HepG2 (cell line): ENCODE results near the gene ATAD2B. TPM values are rescaled to one million over a fixed set of nuclear protein-coding genes. Genes with fewer than 3 reads are reported as not detected.
A peak's percentile ranks its signal among the peaks of the same experiment; 100 is the strongest.

ENCODE experiments used
- ATAC-seq: fragments of 200-7000 bp; cut with Tn5 transposase; 3 replicates; pipeline ENCODE4 v1.9.1; 2020; ENCODE audit warnings: mild to moderate bottlenecking, moderate library complexity
- BruUV-seq: library from RNA; stranded (reverse); fragments of 400-500 nt; replicated peaks from 2 replicates; lab custom pipeline; 2021; lab: Mats Ljungman, UMichigan
- CTCF ChIA-PET: fragments of 300-600 bp; formaldehyde crosslinking; extraction: SDS; loops from one replicate; lab custom pipeline; 2021; ENCODE audit warnings: low total read pairs, inconsistent platforms, low intra/inter-chr PET ratio; lab: Yijun Ruan, JAX
- POLR2A ChIA-PET: fragments of 350-600 bp; sonication (Branson Sonifier 250); formaldehyde crosslinking; loops from one replicate; lab custom pipeline; 2020; ENCODE audit warnings: antibody characterized with exemption, inconsistent platforms; lab: Yijun Ruan, JAX
- DNase-seq: peaks from one replicate; pipeline ENCODE4 v3.0.0-alpha.2; 2015; ENCODE audit warnings: low spot score
- FAIRE-seq: peaks from 3 replicates; lab custom pipeline; 2011; peaks lifted over from hg19 to GRCh38; lab: Jason Lieb, UNC
- H2AFZ ChIP-seq: one replicate; pipeline ENCODE4 v1.6.1; 2011; ENCODE audit warnings: low read length, inconsistent platforms
- H3K27ac ChIP-seq: fragments of 300-600 bp; 3 replicates; pipeline ENCODE4 v1.8.0; 2011; ENCODE audit warnings: mixed run types, mild to moderate bottlenecking, mixed read lengths, low read length, inconsistent platforms; ENCODE audit not compliant: insufficient read depth; ENCODE audit errors: extremely low read length
- H3K27me3 ChIP-seq, 2 experiments: fragments of 200-600 bp in 1 of 2; 2 replicates in 1 of 2; 3 replicates in 1 of 2; pipeline versions ENCODE4 v1.6.0 to v1.8.0; 2011; ENCODE audit warnings: low read length in 2 of 2, mild to moderate bottlenecking in 2 of 2, moderate library complexity in 2 of 2, inconsistent platforms in 1 of 2; ENCODE audit not compliant: insufficient read depth in 2 of 2, control insufficient read depth in 1 of 2
- H3K36me3 ChIP-seq, 2 experiments: fragments of 200-600 bp in 1 of 2; replicated peaks in 1 of 2; 2 replicates in 1 of 2; 3 replicates in 1 of 2; pipeline versions ENCODE4 v1.5.1 to v1.8.0; 2011; ENCODE audit warnings: low read length in 2 of 2, inconsistent platforms in 1 of 2; ENCODE audit not compliant: insufficient read depth in 2 of 2, control insufficient read depth in 1 of 2
- H3K4me1 ChIP-seq: 2 replicates; pipeline ENCODE4 v1.5.1; 2012; ENCODE audit warnings: low read length, inconsistent platforms; ENCODE audit not compliant: insufficient read depth
- H3K4me2 ChIP-seq: 2 replicates; pipeline ENCODE4 v1.6.0; 2011; ENCODE audit warnings: low read depth, low read length, inconsistent platforms
- H3K4me3 ChIP-seq, 3 experiments: fragments of 200-600 bp in 1 of 3; sonication (generic), shearing (Covaris generic) in 1 of 3; replicated peaks in 1 of 3; 2 replicates each; pipeline ENCODE4 v1.5.1; 2011 to 2016; ENCODE audit warnings: low read length in 3 of 3, inconsistent platforms in 2 of 3, low read depth in 2 of 3, mild to moderate bottlenecking in 2 of 3, control low read depth in 1 of 3, mixed read lengths in 1 of 3; ENCODE audit not compliant: insufficient read depth in 1 of 3
- H3K79me2 ChIP-seq: one replicate; pipeline ENCODE4 v1.6.1; 2011; ENCODE audit warnings: low read length, inconsistent platforms; ENCODE audit not compliant: insufficient read depth
- H3K9ac ChIP-seq: 2 replicates; pipeline ENCODE4 v1.6.0; 2011; ENCODE audit warnings: mild to moderate bottlenecking, low read depth, low read length, inconsistent platforms; ENCODE audit not compliant: insufficient read depth
- H3K9me3 ChIP-seq: 2 replicates; pipeline ENCODE4 v1.5.1; 2012; ENCODE audit warnings: mild to moderate bottlenecking, low read length
- H4K20me1 ChIP-seq: 2 replicates; pipeline ENCODE4 v1.6.0; 2011; ENCODE audit warnings: inconsistent platforms, mild to moderate bottlenecking, low read length, moderate library complexity; ENCODE audit not compliant: insufficient read depth
- ELF3 ChIP-seq: IDR thresholded peaks from 2 replicates; pipeline ENCODE4 v1.6.1; 2016; ENCODE audit warnings: missing genetic modification reagents, missing compliant biosample characterization
- ZMYM4 ChIP-seq: sonication (generic); formaldehyde crosslinking; IDR thresholded peaks from 2 replicates; pipeline ENCODE4 v1.8.1; 2023; ENCODE audit warnings: mild to moderate bottlenecking, missing genetic modification reagents
- WGBS: methylation state at CpG from one replicate; pipeline ENCODE4 v1.1.6; 2017; ENCODE audit warnings: low lambda C conversion rate; 5-methylcytosine and 5-hydroxymethylcytosine counted together
- in situ Hi-C: cut with HindIII; loops from 2 replicates; pipeline ENCODE4 v1.10.0; 2017; ENCODE audit warnings: low pct_unique_long_range_greater_than_20kb; ENCODE audit not compliant: extremely low pct_ligation_motif_present
- intact Hi-C: fragments of 100-400 bp; cut with micrococcal nuclease; formaldehyde crosslinking; loops from one replicate; pipeline ENCODE4 v1.10.0; 2022; ENCODE audit not compliant: unreplicated experiment
- polyA plus RNA-seq, 8 experiments: library from polyadenylated mRNA; depleted of rRNA in 3 of 8; stranded (reverse) in 7 of 8; unstranded in 1 of 8; fragments of >200 nt; fragmentation: Illumina TruSeq in 4 of 8; extraction: Trizol in 4 of 8; gene quantifications; 2 replicates each; pipeline versions ENCODE4 v1.2.1 to v1.2.3, GENCODE V29; 2011 to 2016; ENCODE audit warnings: low read depth in 4 of 8, missing spikeins in 1 of 8, mixed read lengths in 1 of 8; ENCODE audit not compliant: insufficient read depth in 1 of 8
- total RNA-seq, 5 experiments: library from RNA; depleted of rRNA; stranded (reverse); fragments of >200 nt; fragmentation: Illumina TruSeq; extraction: Trizol; gene quantifications; 2 replicates each; pipeline ENCODE4 v1.2.3, GENCODE V29; 2016; ENCODE audit warnings: low read depth in 1 of 5
- TF ChIP-seq, protein P1 (sequence below), 2 experiments: IDR thresholded peaks; 2 replicates each; pipeline ENCODE4 v1.6.1; 2011 to 2012; ENCODE audit warnings: low read length in 2 of 2, borderline replicate concordance in 1 of 2, low read depth in 1 of 2, mild to moderate bottlenecking in 1 of 2, moderate library complexity in 1 of 2

ATAD2B gene
- total and polyA plus RNA-seq, 2 of the 13 experiments (the other 11 are each of a cell fraction or from before 2014, with no cell fraction given) = 5.3 to 22.2 TPM

DNA sequence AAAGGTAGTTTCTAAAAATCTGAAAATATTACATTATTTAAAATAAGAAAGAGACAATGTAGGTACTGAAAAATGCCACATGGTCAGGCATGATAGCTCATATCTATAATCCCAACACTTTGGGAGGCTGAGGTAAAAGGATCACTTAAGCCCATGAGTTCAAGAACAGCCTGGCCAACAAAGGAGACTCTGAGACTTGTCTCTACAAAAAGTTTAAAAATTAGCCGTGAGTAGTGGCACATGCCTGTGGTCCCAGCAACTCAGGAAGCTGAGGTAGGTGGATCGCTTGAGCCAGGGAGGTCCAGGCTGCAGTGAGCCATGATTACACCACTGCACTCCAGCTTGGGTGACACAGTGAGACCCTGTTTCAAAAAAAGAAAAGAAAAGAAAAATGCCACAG is 21.8 kb downstream of the ATAD2B start:
- in situ Hi-C loops = no loop called here
- peak overlapping the region; percentile 3; the same call in 1 of the 2 replicates for H3K9ac ChIP-seq
- no peaks in the 10 kb centered on the region for H3K36me3 ChIP-seq

More for the DNA sequence above, 21.8 kb downstream of the ATAD2B start:
- H3K27ac ChIP-seq = peak overlapping the region; percentile 32
- intact Hi-C loops = no loop called here
- CTCF ChIA-PET = no interaction called here
- WGBS = 45% methylated on average over 2 of the region's 2 CpGs
- peaks cover 58% of the 10 kb centered on the region for H3K79me2 ChIP-seq
- no peak overlapping the region for H3K4me3 ChIP-seq
- peaks cover 27% of the 10 kb centered on the region for H3K4me1 ChIP-seq
- H3K9me3 ChIP-seq = no peaks in the 10 kb centered on the region
- H4K20me1 ChIP-seq = no peaks in the 10 kb centered on the region; the same call in 1 of the 2 replicates
- POLR2A ChIA-PET = interaction anchor here (0.7 to 1.3 kb wide), 2 partner anchors 22 to 111 kb away, joined by 4 to 6 read pairs; partner anchors contain the start of gene ATAD2B
- H2AFZ ChIP-seq = no peak overlapping the region
- peak; percentile 43 for FAIRE-seq
- no TSS peak for BruUV-seq
- peak; percentile 17 for DNase-seq
- peak; percentile 66 for ATAC-seq
- TF ChIP-seq ELF3 (CRISPR knock-in tag) (no peak), ZMYM4 (CRISPR knock-in tag) (0 out of 2 replicates have a peak, but pooled peaks have one; percentile 19)
- TF ChIP-seq, protein P1, sequence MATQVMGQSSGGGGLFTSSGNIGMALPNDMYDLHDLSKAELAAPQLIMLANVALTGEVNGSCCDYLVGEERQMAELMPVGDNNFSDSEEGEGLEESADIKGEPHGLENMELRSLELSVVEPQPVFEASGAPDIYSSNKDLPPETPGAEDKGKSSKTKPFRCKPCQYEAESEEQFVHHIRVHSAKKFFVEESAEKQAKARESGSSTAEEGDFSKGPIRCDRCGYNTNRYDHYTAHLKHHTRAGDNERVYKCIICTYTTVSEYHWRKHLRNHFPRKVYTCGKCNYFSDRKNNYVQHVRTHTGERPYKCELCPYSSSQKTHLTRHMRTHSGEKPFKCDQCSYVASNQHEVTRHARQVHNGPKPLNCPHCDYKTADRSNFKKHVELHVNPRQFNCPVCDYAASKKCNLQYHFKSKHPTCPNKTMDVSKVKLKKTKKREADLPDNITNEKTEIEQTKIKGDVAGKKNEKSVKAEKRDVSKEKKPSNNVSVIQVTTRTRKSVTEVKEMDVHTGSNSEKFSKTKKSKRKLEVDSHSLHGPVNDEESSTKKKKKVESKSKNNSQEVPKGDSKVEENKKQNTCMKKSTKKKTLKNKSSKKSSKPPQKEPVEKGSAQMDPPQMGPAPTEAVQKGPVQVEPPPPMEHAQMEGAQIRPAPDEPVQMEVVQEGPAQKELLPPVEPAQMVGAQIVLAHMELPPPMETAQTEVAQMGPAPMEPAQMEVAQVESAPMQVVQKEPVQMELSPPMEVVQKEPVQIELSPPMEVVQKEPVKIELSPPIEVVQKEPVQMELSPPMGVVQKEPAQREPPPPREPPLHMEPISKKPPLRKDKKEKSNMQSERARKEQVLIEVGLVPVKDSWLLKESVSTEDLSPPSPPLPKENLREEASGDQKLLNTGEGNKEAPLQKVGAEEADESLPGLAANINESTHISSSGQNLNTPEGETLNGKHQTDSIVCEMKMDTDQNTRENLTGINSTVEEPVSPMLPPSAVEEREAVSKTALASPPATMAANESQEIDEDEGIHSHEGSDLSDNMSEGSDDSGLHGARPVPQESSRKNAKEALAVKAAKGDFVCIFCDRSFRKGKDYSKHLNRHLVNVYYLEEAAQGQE (IDR thresholded peaks at IDR 0.05; ENCODE audit: borderline replicate concordance in 1 of 2, low read depth in 1 of 2, low read length in 2 of 2) = no peak
- H3K4me2 ChIP-seq = no peak overlapping the region
- no peaks in the 10 kb centered on the region for H3K27me3 ChIP-seq
